ENCODE results near the gene DHRS1.
"Not testable (repeated sequence)": the region's sequence is repeated elsewhere in the genome, so short reads cannot be mapped to it uniquely, and the experiment has no call there.

- TF ChIP-seq CTCF (IDR thresholded peaks at IDR 0.05; ENCODE audit: borderline replicate concordance, extremely low read depth, low read length, poor library complexity, severe bottlenecking); EZH2 (IDR thresholded peaks at IDR 0.05; ENCODE audit: borderline replicate concordance, low read depth, low read length, severe bottlenecking): not testable (repeated sequence)
These were observed 54.2 kb downstream of the DHRS1 start for GRCh38 chr14:24245350-24245749.
